Neural progenitor cell (in vitro differentiated cells): ENCODE measurements around the gene ZNF423. TPM values are rescaled to one million over a fixed set of nuclear protein-coding genes. Genes with fewer than 3 reads are reported as not detected.
A peak's percentile ranks its signal among the peaks of the same experiment; 100 is the strongest.

ENCODE experiments used
- DNase-seq: peaks from one replicate; pipeline ENCODE4 v3.0.0-alpha.2; 2016; ENCODE audit warnings: low spot score
- H2AFZ ChIP-seq: fragments of 200-600 bp; sonication (generic); replicated peaks from 2 replicates; pipeline ENCODE4 v1.6.1; 2016; ENCODE audit warnings: antibody characterized with exemption
- H3F3A ChIP-seq: fragments of 200-600 bp; sonication (generic); 2 replicates; pipeline ENCODE4 v1.6.1; 2016; ENCODE audit warnings: antibody characterized with exemption, low read depth
- H3K27ac ChIP-seq: fragments of 200-600 bp; sonication (generic); 2 replicates; pipeline ENCODE4 v1.5.1; 2016; ENCODE audit warnings: mild to moderate bottlenecking
- H3K27me3 ChIP-seq: fragments of 200-600 bp; sonication (generic); 2 replicates; pipeline ENCODE4 v1.6.1; 2016; ENCODE audit warnings: mild to moderate bottlenecking, moderate library complexity
- H3K36me3 ChIP-seq: fragments of 200-600 bp; sonication (generic); 2 replicates; pipeline ENCODE4 v1.5.1; 2016
- H3K4me1 ChIP-seq: fragments of 200-600 bp; sonication (generic); 2 replicates; pipeline ENCODE4 v1.6.1; 2016; ENCODE audit warnings: mixed run types
- H3K4me2 ChIP-seq: fragments of 200-600 bp; sonication (generic); 2 replicates; pipeline ENCODE4 v1.6.1; 2016
- H3K4me3 ChIP-seq: fragments of 200-600 bp; sonication (generic); 2 replicates; pipeline ENCODE4 v1.5.1; 2016
- H3K79me2 ChIP-seq: fragments of 200-600 bp; sonication (generic); 2 replicates; pipeline ENCODE4 v1.6.1; 2016; ENCODE audit warnings: low read depth
- H3K9ac ChIP-seq: fragments of 200-600 bp; sonication (generic); 2 replicates; pipeline ENCODE4 v1.6.1; 2016
- H3K9me3 ChIP-seq: fragments of 200-600 bp; sonication (generic); 2 replicates; pipeline ENCODE4 v1.5.1; 2016; ENCODE audit warnings: low read depth
- H4K20me1 ChIP-seq: fragments of 200-600 bp; sonication (generic); 2 replicates; pipeline ENCODE4 v1.6.1; 2016; ENCODE audit warnings: low read depth
- H3K27ac Mint-ChIP-seq: 3 replicates; pipeline ENCODE4 v1.8.0; 2021; ENCODE audit warnings: mixed read lengths
- H3K27me3 Mint-ChIP-seq: 2 replicates; pipeline ENCODE4 v1.8.0; 2022; ENCODE audit warnings: low read depth, mild to moderate bottlenecking, inconsistent platforms, moderate library complexity, mixed read lengths; ENCODE audit not compliant: insufficient read depth
- H3K36me3 Mint-ChIP-seq: 3 replicates; pipeline ENCODE4 v1.8.0; 2021; ENCODE audit warnings: mixed read lengths
- H3K4me1 Mint-ChIP-seq: 3 replicates; pipeline ENCODE4 v1.8.0; 2021; ENCODE audit warnings: mixed read lengths
- H3K4me3 Mint-ChIP-seq: 3 replicates; pipeline ENCODE4 v1.8.0; 2021; ENCODE audit warnings: mild to moderate bottlenecking, moderate library complexity, mixed read lengths
- H3K9me3 Mint-ChIP-seq: 3 replicates; pipeline ENCODE4 v1.8.0; 2020; ENCODE audit warnings: mixed read lengths
- CTCF ChIP-seq: fragments of 200-600 bp; sonication (generic); IDR thresholded peaks from 2 replicates; pipeline ENCODE4 v1.5.1; 2017; ENCODE audit warnings: antibody characterized with exemption, mild to moderate bottlenecking
- EZH2 ChIP-seq: fragments of 200-600 bp; sonication (generic); IDR thresholded peaks from 2 replicates; pipeline ENCODE4 v1.6.1; 2017; ENCODE audit warnings: antibody characterized with exemption, mild to moderate bottlenecking, moderate library complexity
- EZH2phosphoT487 ChIP-seq: fragments of 200-600 bp; sonication (generic); IDR thresholded peaks from 2 replicates; pipeline ENCODE4 v1.6.1; 2017; ENCODE audit warnings: antibody characterized with exemption
- total RNA-seq: library from RNA; depleted of rRNA; stranded (reverse); fragments of >200 nt; gene quantifications from 2 replicates; pipeline ENCODE4 v1.2.3, GENCODE V29; 2015; ENCODE audit warnings: low replicate concordance

The ZNF423 gene
- total RNA-seq, 1 donor from 2014 or later: 21.9 TPM

GRCh38 chr16:49851468-49851787 lies 4.5 kb downstream of the ZNF423 start:
- Histone ChIP-seq H3K9ac (no peak overlapping the region), H4K20me1 (peaks cover 81% of the 10 kb centered on the region), H2AFZ (no peak overlapping the region), H3K79me2 (peaks cover 99% of the 10 kb centered on the region), H3K36me3 (no peaks in the 10 kb centered on the region), H3F3A (peaks cover 28% of the 10 kb centered on the region), H3K27ac (no peak overlapping the region), H3K4me1 (peaks cover 59% of the 10 kb centered on the region), H3K4me2 (peak overlapping the region; percentile 91), H3K4me3 (peak overlapping the region; percentile 96), H3K27me3 (no peaks in the 10 kb centered on the region), H3K9me3 (no peaks in the 10 kb centered on the region)
- Mint-ChIP-seq H3K27ac (peak overlapping the region; percentile 78), H3K9me3 (no peaks in the 10 kb centered on the region), H3K27me3 (peaks cover 9% of the 10 kb centered on the region), H3K4me1 (peaks cover 79% of the 10 kb centered on the region), H3K36me3 (peaks cover 9% of the 10 kb centered on the region), H3K4me3 (peak overlapping the region; percentile 89)
- no peak for TF ChIP-seq EZH2
- DNase-seq: no peak

- Histone ChIP-seq H3K27me3 (no peaks in the 10 kb centered on the region), H3K27ac (no peak overlapping the region), H4K20me1 (peaks cover 87% of the 10 kb centered on the region), H2AFZ (no peak overlapping the region), H3K9me3 (no peaks in the 10 kb centered on the region), H3K79me2 (peaks cover 100% of the 10 kb centered on the region), H3K4me1 (peaks cover 64% of the 10 kb centered on the region), H3K36me3 (no peaks in the 10 kb centered on the region), H3K4me3 (no peak overlapping the region), H3K9ac (no peak overlapping the region), H3K4me2 (peak overlapping the region; percentile 91), H3F3A (peaks cover 24% of the 10 kb centered on the region)
- DNase-seq: no peak
- Mint-ChIP-seq H3K4me3 (peak overlapping the region; percentile 89), H3K27me3 (peaks cover 9% of the 10 kb centered on the region), H3K9me3 (no peaks in the 10 kb centered on the region), H3K27ac (peak overlapping the region; percentile 6), H3K4me1 (peaks cover 83% of the 10 kb centered on the region), H3K36me3 (peaks cover 9% of the 10 kb centered on the region)
- TF ChIP-seq CTCF (no peak), EZH2 (no peak), EZH2phosphoT487 (no peak)
Measured at GRCh38 chr16:49850558-49851467, 5.1 kb downstream of the ZNF423 start.

GRCh38 chr16:49849754-49850108 lies 6.2 kb downstream of the ZNF423 start:
- H3K4me3 Mint-ChIP-seq: peak overlapping the region; percentile 56
- no peak overlapping the region for H3K27ac Mint-ChIP-seq
- H3K4me3 ChIP-seq: no peak overlapping the region
- H3K4me2 ChIP-seq: no peak overlapping the region
- no peak overlapping the region for H3K9ac ChIP-seq
- no peak overlapping the region for H3K27ac ChIP-seq
- TF ChIP-seq EZH2phosphoT487 (no peak), CTCF (no peak), EZH2 (no peak)
- H3K4me1 ChIP-seq: peaks cover 65% of the 10 kb centered on the region
- no peaks in the 10 kb centered on the region for H3K9me3 Mint-ChIP-seq
- peaks cover 98% of the 10 kb centered on the region for H4K20me1 ChIP-seq
- peaks cover 9% of the 10 kb centered on the region for H3K36me3 Mint-ChIP-seq
- H3K9me3 ChIP-seq: no peaks in the 10 kb centered on the region
- DNase-seq: no peak
- peaks cover 87% of the 10 kb centered on the region for H3K4me1 Mint-ChIP-seq
- H3K36me3 ChIP-seq: no peaks in the 10 kb centered on the region
- H3K27me3 ChIP-seq: no peaks in the 10 kb centered on the region
- peaks cover 100% of the 10 kb centered on the region for H3K79me2 ChIP-seq
- H2AFZ ChIP-seq: no peak overlapping the region
- peaks cover 20% of the 10 kb centered on the region for H3F3A ChIP-seq
- peaks cover 9% of the 10 kb centered on the region for H3K27me3 Mint-ChIP-seq
